ENCODE results near the gene KCNJ8. TPM values are rescaled to one million over a fixed set of nuclear protein-coding genes. Genes with fewer than 3 reads are reported as not detected.
"Not testable (repeated sequence)": the region's sequence is repeated elsewhere in the genome, so short reads cannot be mapped to it uniquely, and the experiment has no call there.

KCNJ8 gene
- total and polyA plus RNA-seq, 7 donors, result 0.60 to 20.3 (median 17.5) TPM; not detected in 1

- Histone ChIP-seq H3K27ac (no peak overlapping the region), H3K4me3 (no peak overlapping the region), H3K4me1 (peaks cover 0 to 6% (median 1%) of the 10 kb centered on the region in 4 donors), H3K9me3 (no peaks in the 10 kb centered on the region), H3K27me3 (no peaks in the 10 kb centered on the region), H3K36me3 (peaks cover 0 to 12% (median 0%) of the 10 kb centered on the region in 4 donors)
- intact Hi-C loops (cut with DNase I), result no loop called here
- TF ChIP-seq, protein P1, sequence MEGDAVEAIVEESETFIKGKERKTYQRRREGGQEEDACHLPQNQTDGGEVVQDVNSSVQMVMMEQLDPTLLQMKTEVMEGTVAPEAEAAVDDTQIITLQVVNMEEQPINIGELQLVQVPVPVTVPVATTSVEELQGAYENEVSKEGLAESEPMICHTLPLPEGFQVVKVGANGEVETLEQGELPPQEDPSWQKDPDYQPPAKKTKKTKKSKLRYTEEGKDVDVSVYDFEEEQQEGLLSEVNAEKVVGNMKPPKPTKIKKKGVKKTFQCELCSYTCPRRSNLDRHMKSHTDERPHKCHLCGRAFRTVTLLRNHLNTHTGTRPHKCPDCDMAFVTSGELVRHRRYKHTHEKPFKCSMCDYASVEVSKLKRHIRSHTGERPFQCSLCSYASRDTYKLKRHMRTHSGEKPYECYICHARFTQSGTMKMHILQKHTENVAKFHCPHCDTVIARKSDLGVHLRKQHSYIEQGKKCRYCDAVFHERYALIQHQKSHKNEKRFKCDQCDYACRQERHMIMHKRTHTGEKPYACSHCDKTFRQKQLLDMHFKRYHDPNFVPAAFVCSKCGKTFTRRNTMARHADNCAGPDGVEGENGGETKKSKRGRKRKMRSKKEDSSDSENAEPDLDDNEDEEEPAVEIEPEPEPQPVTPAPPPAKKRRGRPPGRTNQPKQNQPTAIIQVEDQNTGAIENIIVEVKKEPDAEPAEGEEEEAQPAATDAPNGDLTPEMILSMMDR (IDR thresholded peaks at IDR 0.05), result no peak
- no peak for TF ChIP-seq POLR2A (IDR thresholded peaks at IDR 0.05)
- TF ChIP-seq POLR2AphosphoS5 (IDR thresholded peaks at IDR 0.05), result no peak
- TF ChIP-seq EP300 (IDR thresholded peaks at IDR 0.05), result no peak
- 18 to 48% methylated on average over 1 of the region's 1 CpG for WGBS, 2 donors
- no peak for DNase-seq
These were observed 25.5 kb upstream of the KCNJ8 start for GRCh38 chr12:21800011-21800410.

DNA sequence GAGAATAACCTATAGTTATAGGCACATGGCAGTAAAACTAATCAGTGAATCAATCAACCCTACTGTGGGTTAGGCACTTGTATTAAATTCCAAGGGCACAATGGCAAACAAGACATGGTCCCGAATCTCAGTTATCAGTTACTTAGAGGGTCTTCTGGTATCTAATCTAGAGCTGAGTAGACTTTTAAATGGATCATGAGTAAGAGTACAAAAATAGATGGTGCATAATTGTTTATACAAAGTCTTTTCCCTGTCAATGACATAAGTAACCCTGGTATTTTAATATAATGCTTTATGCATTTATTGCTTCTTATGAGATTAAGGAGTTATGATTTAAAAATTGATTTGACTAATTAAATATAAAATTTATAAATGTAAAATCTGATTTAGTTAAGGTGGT, 23.0 kb upstream of the KCNJ8 start:
- TF ChIP-seq, protein P1 (IDR thresholded peaks at IDR 0.05), result no peak
- TF ChIP-seq EP300 (IDR thresholded peaks at IDR 0.05) (no peak), POLR2AphosphoS5 (IDR thresholded peaks at IDR 0.05) (no peak), POLR2A (IDR thresholded peaks at IDR 0.05) (no peak)
- no peak overlapping the region for H3K4me3 ChIP-seq
- no peaks in the 10 kb centered on the region for H3K9me3 ChIP-seq
- H3K36me3 ChIP-seq, result peaks cover 0 to 12% (median 0%) of the 10 kb centered on the region in 4 donors
- H3K4me1 ChIP-seq, result peaks cover 0 to 8% (median 1%) of the 10 kb centered on the region in 4 donors
- H3K27me3 ChIP-seq, result no peaks in the 10 kb centered on the region
- intact Hi-C loops (cut with DNase I), result no loop called here
- 87 to 93% methylated on average over 1 of the region's 1 CpG for WGBS, 2 donors
- no peak for DNase-seq
- H3K27ac ChIP-seq, result no peak overlapping the region

- Histone ChIP-seq H3K4me3 (no peak overlapping the region), H3K4me1 (peaks cover 0 to 8% (median 1%) of the 10 kb centered on the region in 4 donors), H3K36me3 (no peaks in the 10 kb centered on the region), H3K9me3 (no peaks in the 10 kb centered on the region), H3K27me3 (no peaks in the 10 kb centered on the region), H3K27ac (no peak overlapping the region)
- WGBS, 2 donors, result 89 to 92% methylated on average over 10 of the region's 10 CpGs
- no peak for TF ChIP-seq EP300 (IDR thresholded peaks at IDR 0.05)
- no peak for TF ChIP-seq POLR2A (IDR thresholded peaks at IDR 0.05)
- no peak for DNase-seq
- intact Hi-C loops (cut with DNase I), result no loop called here
These were observed 21.3 kb upstream of the KCNJ8 start for GRCh38 chr12:21795648-21796328.

- H3K9me3 ChIP-seq; H3K4me3 ChIP-seq; DNase-seq; H3K36me3 ChIP-seq; intact Hi-C loops (cut with DNase I); H3K4me1 ChIP-seq; H3K27ac ChIP-seq; H3K27me3 ChIP-seq: not testable (repeated sequence)
- 81 to 88% methylated on average over 8 of the region's 8 CpGs for WGBS, 2 donors
These were observed 20.5 kb upstream of the KCNJ8 start for GRCh38 chr12:21794807-21795595.

GRCh38 chr12:21789687-21790086, 15.2 kb upstream of the KCNJ8 start:
- H3K4me1 ChIP-seq; H3K36me3 ChIP-seq; H3K4me3 ChIP-seq; DNase-seq; H3K27me3 ChIP-seq; H3K9me3 ChIP-seq; H3K27ac ChIP-seq; intact Hi-C loops (cut with DNase I): not testable (repeated sequence)
- 88 to 91% methylated on average over 4 of the region's 4 CpGs for WGBS, 2 donors

DNA sequence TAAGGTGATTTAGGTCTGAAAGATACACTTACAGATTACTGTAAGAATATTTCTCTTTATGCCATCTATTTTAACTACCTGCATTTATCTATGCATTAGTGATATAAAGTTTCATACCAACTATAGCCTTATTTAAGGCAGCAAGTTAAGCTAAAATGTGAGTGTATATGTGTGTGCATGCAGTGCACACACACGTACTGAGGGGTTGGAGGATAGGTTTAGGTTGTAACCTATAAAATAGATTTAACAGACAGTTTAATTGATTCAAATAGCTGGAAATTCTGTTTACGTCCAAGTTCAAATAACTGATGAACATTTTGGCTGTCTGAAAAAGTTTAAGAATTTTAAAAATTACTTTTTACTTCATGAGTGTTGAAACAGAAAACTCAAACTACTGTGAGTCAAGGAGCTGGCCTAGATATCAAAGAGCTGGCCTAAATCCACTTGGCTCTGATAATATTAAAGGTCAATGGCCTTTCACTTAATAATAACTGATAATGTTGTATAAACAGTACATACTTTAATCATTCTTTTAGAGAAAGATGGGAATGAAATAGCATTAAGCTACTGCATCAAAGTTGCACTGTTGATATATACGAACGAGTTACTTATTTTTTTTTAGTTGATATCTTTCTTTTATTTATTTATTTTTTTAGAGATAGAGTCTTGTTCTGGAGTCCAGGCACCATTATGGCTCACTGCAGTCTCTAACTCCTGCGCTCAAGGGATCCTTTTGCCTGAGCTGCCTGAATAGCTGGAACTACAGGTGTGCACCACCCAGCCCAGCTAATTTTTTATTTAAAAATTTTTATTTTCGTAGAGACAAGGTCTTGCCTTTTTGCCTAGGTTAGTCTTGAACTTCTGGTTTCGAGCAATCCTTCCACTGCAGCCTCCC, 13.8 kb upstream of the KCNJ8 start:
- Histone ChIP-seq H3K27ac (no peak overlapping the region), H3K4me3 (no peak overlapping the region), H3K9me3 (no peaks in the 10 kb centered on the region), H3K4me1 (peaks cover 0 to 8% (median 0%) of the 10 kb centered on the region in 4 donors), H3K27me3 (no peaks in the 10 kb centered on the region), H3K36me3 (no peaks in the 10 kb centered on the region)
- WGBS, 2 donors, result 88 to 90% methylated on average over 7 of the region's 7 CpGs
- DNase-seq, result no peak
- TF ChIP-seq, protein P1 (IDR thresholded peaks at IDR 0.05), result no peak
- TF ChIP-seq POLR2A (IDR thresholded peaks at IDR 0.05) (no peak), EP300 (IDR thresholded peaks at IDR 0.05) (no peak), POLR2AphosphoS5 (IDR thresholded peaks at IDR 0.05) (no peak)
- intact Hi-C loops (cut with DNase I), result no loop called here
